HPDE6-E6E7 (cell line): ENCODE results near the gene FHOD3.
"Not testable (repeated sequence)": the region's sequence is repeated elsewhere in the genome, so short reads cannot be mapped to it uniquely, and the experiment has no call there.

Experiments used
- DNase-seq: peaks from one replicate; pipeline ENCODE4 v3.0.0; 2011; ENCODE audit warnings: missing footprints; ENCODE audit errors: extremely low spot score

FHOD3 gene

DNA sequence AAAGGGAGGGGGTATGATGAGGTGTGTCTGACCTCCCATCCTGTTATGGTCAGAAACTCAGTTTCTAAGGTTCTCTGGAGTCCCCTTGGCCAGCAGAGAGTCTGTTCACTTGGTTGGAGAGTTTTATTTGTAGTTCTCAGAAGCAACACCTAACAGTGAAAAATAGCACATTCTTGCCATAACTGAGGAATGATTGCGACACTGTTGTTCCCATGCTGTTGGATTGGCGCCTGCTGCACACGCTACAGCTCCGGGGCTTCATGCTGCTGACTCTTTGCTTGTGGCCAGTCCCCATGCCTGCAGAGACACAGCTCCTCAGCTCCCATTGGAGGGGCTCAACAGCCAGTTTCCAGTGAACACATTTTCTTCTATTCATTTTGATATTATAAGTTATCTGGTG is 489.2 kb downstream of the FHOD3 start:
- no peak for DNase-seq

- DNase-seq: no peak
Measured at GRCh38 chr18:36792634-36793283, 495.2 kb downstream of the FHOD3 start.

GRCh38 chr18:36798738-36799473 is 501.4 kb downstream of the FHOD3 start:
- DNase-seq: no peak

DNA sequence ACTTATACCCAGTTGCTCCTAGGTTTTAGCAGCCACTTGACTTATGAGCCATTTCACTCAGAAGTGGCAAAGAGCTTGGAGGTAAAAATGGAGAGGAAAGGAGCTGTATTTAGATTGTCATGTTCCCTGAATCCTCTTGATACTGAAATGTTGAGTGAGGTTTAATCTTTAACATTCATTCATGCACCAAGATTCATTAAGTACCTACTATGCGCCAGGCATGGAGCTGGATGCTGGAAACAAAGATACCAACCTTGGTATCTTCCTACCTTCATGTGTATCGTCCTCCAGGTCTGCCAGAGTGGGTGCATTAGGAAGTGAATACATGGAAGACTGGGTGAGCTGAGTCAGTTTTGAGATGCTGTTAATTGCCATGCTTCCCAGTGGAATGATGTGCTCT is 507.6 kb downstream of the FHOD3 start:
- DNase-seq: no peak

- DNase-seq: no peak
Measured at GRCh38 chr18:36808681-36809080, 511.2 kb downstream of the FHOD3 start.

DNA sequence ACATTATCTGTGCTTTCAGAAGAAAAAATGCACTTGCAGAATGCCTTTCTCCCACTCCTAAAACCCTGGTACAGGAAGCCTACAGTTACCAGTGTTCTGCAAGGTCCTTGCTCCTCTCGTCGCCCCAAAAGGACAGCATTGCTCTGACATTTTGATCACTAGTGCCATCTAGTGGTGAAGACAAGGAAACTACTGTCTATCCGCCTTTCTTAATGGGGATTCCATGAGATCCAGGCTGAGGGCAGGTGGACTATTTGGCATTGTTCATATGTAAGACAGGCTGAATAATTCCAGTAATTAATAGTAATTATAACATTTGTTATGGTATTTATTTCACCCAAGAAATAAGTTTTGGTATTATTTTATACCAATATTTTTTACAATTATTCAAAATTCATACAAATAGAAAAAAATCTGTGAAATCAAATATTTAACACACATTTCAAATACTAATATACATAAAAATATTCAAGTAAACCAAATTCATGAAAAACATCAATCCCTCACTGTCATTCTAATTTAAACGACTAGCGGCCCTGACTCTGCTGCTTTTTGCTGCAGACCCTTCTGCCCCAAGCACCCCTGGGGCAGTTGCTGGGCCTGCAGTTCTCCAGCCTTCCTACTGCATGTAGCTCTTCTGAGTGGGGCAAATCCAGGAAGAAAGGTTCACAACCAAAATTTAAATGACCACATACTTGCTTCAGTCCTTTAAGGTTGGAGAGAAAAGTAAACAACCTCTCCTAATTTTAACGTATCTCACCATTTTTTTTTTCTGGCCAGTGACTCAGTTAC is 512.3 kb downstream of the FHOD3 start:
- DNase-seq: peak; percentile 66

GRCh38 chr18:36811430-36811829 is 513.9 kb downstream of the FHOD3 start:
- no peak for DNase-seq

- no peak for DNase-seq
Measured at GRCh38 chr18:36811955-36812354, 514.4 kb downstream of the FHOD3 start.

GRCh38 chr18:36812678-36813077 is 515.2 kb downstream of the FHOD3 start:
- DNase-seq: no peak

DNA sequence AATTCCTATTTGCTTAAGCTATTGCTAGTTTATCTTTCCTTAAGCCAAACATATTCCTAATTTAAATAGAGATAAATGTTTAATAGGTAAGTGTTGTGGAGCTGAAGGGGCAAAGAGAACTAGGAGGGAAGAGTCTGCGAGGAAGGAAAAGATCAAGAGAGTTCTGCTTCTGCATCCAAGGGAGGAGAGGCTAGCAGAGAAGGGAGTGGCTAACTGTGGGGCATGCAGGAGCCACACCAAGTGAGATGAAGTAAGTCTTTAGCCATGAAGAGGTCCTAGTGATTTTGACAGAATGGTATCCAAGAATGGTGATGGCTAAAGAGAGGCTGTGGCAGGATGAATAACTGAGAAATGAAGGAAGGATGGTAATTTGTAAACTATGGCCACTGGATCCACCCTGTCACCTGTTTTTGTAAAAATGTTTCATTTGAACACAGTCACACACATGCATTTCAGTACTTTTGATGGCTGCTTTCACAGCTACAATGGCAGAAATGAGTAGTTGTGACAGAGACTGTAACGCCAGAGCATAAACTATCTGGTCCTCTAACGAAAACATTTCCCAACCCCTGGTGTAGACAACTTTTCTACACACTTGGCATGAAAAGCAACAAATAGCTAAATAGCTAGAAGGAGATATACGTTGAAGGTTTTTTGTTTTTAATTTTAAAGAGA is 515.7 kb downstream of the FHOD3 start:
- DNase-seq: no peak

GRCh38 chr18:36813824-36814223 is 516.3 kb downstream of the FHOD3 start:
- DNase-seq: no peak

DNA sequence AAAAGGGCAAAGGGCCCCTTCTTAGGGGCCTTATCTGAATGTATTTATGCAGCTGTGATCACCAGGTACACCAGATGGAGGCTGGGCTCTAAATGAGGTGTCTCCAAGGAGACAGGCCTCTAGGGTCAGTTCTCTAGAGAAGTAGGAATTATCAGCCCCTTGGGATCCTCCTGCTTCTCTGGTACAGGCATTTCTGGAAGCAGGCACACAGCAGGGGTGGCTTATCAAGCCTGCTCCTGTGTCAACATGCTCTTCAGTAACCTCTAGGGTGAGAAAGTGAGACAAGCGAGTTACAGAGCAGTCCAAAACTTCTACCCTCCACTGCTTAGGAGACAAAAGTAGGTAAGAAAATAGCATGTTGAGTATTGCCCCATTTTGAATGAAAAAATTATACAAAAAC is 517.5 kb downstream of the FHOD3 start:
- no peak for DNase-seq

DNA sequence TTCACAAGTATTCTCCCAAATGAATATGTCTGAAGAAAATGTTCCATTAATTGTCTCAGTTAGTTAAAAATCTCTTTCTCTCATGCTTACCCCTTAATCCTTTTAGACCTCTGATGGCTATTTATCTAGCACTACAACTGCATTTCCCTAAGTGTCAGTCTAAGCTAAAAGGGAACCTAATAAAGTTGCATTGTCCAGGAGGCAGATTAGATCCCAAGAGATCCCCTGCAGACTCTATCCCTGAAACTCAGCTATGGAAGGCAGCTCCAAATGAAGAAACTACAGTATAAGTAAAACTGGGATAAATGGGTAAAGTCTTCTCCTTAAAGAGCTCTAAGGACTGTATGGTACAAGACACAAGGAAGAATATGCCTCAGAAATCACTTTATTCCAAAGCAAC is 518.6 kb downstream of the FHOD3 start:
- not testable (repeated sequence) for DNase-seq

GRCh38 chr18:36817039-36817438 is 519.5 kb downstream of the FHOD3 start:
- DNase-seq: no peak

GRCh38 chr18:36818652-36819051 is 521.1 kb downstream of the FHOD3 start:
- no peak for DNase-seq

DNA sequence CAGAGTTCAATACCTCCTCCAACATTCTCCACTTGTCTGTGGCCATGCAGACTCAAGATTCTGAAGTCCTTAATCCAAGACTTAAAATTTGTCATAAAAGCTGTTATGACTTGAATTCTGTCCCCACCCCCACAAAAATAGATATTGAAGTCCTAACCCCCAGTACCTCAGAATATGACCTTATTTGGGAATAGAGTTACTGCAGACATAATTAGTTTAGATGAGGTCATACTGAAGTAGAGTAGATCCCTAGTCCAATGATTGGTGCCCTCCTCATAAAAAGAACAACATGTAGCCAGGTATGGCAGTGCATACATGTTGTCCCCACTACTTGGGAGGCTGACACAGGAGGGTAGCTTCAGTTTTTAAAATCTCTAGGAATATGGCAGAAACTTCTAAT is 522.1 kb downstream of the FHOD3 start:
- no peak for DNase-seq

DNA sequence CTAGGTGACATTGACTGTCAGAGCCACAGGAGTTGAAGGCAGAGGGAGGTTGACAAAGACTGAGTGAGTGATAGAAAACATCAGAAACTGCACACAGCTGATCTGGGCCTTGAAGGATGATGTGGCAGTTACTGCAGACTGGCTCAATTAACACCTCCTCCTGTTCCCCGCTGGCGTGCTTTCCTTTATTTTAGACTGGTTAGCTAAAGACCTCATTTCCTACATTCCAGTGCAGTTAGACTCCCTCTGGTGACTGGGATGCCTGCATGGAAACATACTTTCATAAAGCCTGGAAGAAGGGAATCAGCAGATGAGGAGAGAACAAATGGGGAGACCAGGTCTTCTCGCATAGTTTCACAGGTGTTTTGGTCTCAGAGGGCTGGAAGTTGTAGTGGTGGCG is 524.2 kb downstream of the FHOD3 start:
- no peak for DNase-seq

DNA sequence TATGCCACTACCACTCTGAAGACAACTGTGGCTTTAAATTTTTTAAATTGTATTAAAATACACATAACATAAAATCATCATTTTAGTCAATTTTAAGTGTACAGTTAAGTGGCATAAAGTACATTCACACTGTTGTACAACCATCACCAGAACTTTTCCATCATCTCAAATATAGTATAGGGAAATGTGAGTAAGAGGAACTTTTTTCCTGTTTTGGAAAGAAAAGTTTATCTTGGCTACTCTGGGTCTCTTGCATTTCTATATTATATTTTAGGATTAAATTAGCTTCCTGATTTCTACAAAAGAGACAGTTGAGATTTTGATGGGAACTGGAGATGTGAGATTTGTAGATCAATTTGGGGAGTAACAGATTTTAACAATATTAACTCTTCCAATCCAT is 528.0 kb downstream of the FHOD3 start:
- DNase-seq: no peak

GRCh38 chr18:36826556-36826955 is 529.0 kb downstream of the FHOD3 start:
- DNase-seq: no peak

GRCh38 chr18:36828157-36828629 is 530.7 kb downstream of the FHOD3 start:
- peak; percentile 27 for DNase-seq

- peak; percentile 84 for DNase-seq
Measured at GRCh38 chr18:36828630-36829361, 531.3 kb downstream of the FHOD3 start, which contains the start of the genes KIAA1328 and TPGS2. KIAA1328 (plus strand) TSS chr18:36829127; CDS start chr18:36829139, 12 bp downstream. TPGS2 (minus strand) TSS chr18:36829002; CDS start chr18:36828767, 235 bp downstream.
